ENCODE measurements around the gene DDX23.

Gene DDX23

DNA sequence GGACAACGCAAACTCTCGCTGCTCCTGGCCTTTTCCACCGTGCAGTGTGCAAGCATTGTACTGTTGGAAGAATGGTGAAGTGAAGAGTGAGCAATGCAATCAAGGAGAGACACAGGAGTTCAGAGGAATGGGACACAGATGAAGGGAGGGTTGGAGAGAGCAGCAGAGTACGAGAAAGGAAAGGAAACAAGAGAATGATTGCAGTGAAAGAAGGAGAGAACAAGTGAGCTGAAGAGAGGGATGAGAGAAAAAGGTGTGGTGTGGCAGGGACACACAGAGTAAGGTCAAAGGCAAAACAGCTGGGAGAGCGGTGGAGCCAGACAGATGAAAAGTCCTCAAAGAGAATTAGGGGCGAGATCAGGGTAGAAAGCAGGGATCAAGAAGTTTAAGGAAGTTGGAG lies 20.7 kb downstream of the DDX23 start:
- no peak for DNase-seq (ENCODE audit: low read depth)
- TF ChIP-seq, protein P1, sequence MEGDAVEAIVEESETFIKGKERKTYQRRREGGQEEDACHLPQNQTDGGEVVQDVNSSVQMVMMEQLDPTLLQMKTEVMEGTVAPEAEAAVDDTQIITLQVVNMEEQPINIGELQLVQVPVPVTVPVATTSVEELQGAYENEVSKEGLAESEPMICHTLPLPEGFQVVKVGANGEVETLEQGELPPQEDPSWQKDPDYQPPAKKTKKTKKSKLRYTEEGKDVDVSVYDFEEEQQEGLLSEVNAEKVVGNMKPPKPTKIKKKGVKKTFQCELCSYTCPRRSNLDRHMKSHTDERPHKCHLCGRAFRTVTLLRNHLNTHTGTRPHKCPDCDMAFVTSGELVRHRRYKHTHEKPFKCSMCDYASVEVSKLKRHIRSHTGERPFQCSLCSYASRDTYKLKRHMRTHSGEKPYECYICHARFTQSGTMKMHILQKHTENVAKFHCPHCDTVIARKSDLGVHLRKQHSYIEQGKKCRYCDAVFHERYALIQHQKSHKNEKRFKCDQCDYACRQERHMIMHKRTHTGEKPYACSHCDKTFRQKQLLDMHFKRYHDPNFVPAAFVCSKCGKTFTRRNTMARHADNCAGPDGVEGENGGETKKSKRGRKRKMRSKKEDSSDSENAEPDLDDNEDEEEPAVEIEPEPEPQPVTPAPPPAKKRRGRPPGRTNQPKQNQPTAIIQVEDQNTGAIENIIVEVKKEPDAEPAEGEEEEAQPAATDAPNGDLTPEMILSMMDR (IDR thresholded peaks at IDR 0.05; ENCODE audit: control insufficient read depth, extremely low read depth, insufficient read depth): no peak
- no peak overlapping the region for H3K4me3 ChIP-seq (ENCODE audit: low read depth, low read length)

DNA sequence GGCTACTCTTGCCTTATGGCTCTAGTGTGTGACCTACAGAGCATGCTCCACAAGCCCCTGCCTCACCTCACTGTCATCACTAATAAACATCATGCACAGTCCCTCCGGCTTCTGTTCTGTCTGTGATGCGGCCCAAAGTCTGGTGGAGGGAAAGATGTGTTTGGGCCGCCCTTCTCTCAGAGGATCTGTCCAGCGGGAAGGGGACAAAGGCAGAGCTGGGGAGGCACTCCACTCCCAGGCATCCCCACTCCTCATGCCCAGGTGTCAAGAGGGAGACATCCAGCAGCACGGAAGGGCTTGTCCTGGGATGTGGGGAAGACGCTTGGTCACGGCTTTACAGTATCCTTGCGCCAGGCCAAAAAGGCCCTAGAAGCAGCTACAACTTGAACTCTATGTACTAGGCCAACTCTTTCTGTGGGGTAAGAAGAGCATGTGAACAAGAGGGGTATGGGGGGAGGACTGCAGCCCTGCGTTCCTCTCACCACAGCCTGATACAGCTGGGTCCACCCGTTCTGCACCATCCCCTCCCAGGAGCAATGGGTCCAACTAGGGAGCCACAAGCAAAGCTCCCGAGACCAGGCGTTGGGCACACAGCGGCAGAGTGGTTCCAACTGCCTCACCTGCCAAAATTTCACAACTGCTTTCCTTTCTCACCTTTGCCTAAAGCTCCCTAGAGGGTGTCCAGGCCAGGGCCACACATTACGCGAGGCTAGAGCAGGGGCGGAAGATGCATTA lies 23.0 kb downstream of the DDX23 start:
- TF ChIP-seq, protein P1 (IDR thresholded peaks at IDR 0.05; ENCODE audit: control insufficient read depth, extremely low read depth, insufficient read depth): no peak
- DNase-seq (ENCODE audit: low read depth): no peak
- H3K4me3 ChIP-seq (ENCODE audit: low read depth, low read length): no peak overlapping the region

DNA sequence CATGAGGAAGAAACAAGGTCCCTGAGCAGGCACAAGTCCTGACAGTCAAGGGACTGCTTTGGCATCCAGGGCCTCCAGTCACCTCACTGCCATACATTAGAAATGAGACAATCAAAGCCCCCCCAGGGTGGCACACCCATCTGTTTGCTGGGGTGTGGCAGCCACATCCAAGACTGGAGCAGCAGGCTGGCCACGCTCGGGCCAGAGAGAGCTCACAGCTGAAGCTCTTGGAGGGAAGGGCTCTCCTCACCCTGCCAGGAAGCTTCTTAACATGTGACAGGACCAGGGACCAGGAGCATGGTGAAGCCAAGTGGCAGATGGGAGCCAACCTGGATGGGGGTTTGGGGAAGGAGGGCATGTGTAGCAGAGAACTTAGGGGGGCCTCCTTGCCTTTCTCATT lies 23.7 kb downstream of the DDX23 start:
- H3K4me3 ChIP-seq (ENCODE audit: low read depth, low read length): no peak overlapping the region
- DNase-seq (ENCODE audit: low read depth): no peak
- TF ChIP-seq, protein P1 (IDR thresholded peaks at IDR 0.05; ENCODE audit: control insufficient read depth, extremely low read depth, insufficient read depth): no peak

DNA sequence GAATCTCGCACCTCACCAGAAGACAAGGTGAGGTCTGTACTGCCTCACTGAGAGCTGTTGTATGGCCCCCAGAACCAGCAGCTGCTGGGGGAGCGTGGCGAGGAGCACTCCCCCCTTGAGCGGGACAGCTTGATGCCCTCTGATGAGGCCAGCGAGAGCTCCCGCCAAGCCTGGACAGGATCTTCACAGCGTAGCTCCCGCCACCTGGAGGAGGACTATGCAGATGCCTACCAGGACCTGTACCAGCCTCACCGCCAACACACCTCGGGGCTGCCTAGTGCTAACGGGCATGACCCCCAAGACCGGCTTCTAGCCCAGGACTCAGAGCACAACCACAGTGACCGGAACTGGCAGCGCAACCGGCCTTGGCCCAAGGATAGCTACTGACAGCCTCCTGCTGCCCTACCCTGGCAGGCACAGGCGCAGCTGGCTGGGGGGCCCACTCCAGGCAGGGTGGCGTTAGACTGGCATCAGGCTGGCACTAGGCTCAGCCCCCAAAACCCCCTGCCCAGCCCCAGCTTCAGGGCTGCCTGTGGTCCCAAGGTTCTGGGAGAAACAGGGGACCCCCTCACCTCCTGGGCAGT lies 24.4 kb downstream of the DDX23 start:
- no peak overlapping the region for H3K4me3 ChIP-seq (ENCODE audit: low read depth, low read length)
- TF ChIP-seq, protein P1 (IDR thresholded peaks at IDR 0.05; ENCODE audit: control insufficient read depth, extremely low read depth, insufficient read depth): no peak
- no peak for DNase-seq (ENCODE audit: low read depth)

DNA sequence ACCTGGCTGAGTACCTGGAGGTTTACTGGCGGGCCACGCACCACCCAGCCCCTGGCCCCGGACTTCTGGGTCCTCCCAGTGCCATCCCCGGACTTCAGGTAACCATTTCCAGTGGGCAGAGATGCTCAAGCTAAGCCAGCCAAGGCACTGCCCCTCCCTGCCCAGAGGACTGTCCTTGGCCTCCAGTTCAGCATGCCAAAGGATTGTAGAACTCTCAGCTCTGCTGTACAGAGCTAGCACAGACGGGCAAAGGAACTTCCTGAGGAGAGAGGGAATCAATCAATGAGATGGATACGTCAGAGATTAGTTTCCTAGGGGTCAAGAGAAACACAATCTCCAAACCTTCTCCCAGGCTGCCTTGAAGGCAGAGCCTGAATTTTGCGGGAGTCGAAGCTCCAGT lies 24.9 kb downstream of the DDX23 start:
- no peak overlapping the region for H3K4me3 ChIP-seq (ENCODE audit: low read depth, low read length)
- TF ChIP-seq, protein P1 (IDR thresholded peaks at IDR 0.05; ENCODE audit: control insufficient read depth, extremely low read depth, insufficient read depth): no peak
- DNase-seq (ENCODE audit: low read depth): no peak

DNA sequence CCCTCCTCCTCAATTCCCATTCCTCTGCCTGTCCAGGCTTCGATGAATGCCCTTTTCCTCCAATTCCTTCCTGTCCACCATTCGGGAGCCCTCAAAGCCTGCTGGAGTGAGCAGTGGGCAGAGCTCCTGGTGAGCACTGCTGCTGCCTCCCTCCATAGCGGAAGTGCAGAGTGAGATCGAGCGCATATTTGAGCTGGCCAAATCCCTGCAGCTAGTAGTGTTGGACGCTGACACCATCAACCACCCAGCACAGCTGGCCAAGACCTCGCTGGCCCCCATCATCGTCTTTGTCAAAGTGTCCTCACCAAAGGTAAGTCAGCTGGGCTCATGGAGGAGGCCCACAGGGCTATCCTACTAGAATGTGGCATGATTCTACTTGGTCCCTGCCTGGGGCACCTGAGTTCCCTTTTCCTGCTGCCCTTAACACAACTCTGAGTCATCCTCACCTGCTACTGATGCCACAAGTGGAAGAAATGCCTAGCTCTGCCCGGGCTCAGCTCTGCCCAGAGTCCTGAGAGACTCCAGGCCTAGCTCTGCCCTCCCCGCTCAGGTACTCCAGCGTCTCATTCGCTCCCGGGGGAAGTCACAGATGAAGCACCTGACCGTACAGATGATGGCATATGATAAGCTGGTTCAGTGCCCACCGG lies 25.6 kb downstream of the DDX23 start:
- no peak overlapping the region for H3K4me3 ChIP-seq (ENCODE audit: low read depth, low read length)
- no peak for DNase-seq (ENCODE audit: low read depth)
- TF ChIP-seq, protein P1 (IDR thresholded peaks at IDR 0.05; ENCODE audit: control insufficient read depth, extremely low read depth, insufficient read depth): no peak

All from LNCaP clone FGC (cell line).